Measurements from ENCODE around the gene DMD.

The DMD gene

GRCh38 chrX:32798990-32799389 is 412.4 kb downstream of the DMD start:
- Histone ChIP-seq H3K9me2 (replicated peaks; ENCODE audit: insufficient read depth, low read length) (no peaks in the 10 kb centered on the region), H3K4me3 (ENCODE audit: low read length) (no peak overlapping the region), H3K9ac (ENCODE audit: low read length) (no peak overlapping the region), H3F3A (ENCODE audit: insufficient read depth, low read length) (no peaks in the 10 kb centered on the region), H3K4me2 (ENCODE audit: low read depth, low read length) (no peak overlapping the region), H3K27ac (ENCODE audit: low read length) (no peak overlapping the region), H3K36me3 (replicated peaks; ENCODE audit: insufficient read depth, low read length) (no peaks in the 10 kb centered on the region), H3K79me2 (ENCODE audit: low read length) (no peaks in the 10 kb centered on the region), H3K4me1 (ENCODE audit: low read length) (no peaks in the 10 kb centered on the region), H4K20me1 (ENCODE audit: insufficient read depth, low read length) (no peaks in the 10 kb centered on the region), H3K27me3 (replicated peaks; ENCODE audit: insufficient read depth, low read length) (no peaks in the 10 kb centered on the region), H3K9me3 (replicated peaks; ENCODE audit: insufficient read depth, low read length) (no peaks in the 10 kb centered on the region), H2AFZ (ENCODE audit: low read length) (no peak overlapping the region)
- no peak for TF ChIP-seq EZH2phosphoT487 (IDR thresholded peaks at IDR 0.05; ENCODE audit: low read length)
- no peak for TF ChIP-seq CTCF (IDR thresholded peaks at IDR 0.05; ENCODE audit: low read length)
- TF ChIP-seq EZH2 (optimal IDR thresholded peaks at IDR 0.05; ENCODE audit: low read depth, low read length): no peak
- DNase-seq: no peak

- Histone ChIP-seq H3K79me2 (ENCODE audit: low read length) (no peaks in the 10 kb centered on the region), H3K9me3 (replicated peaks; ENCODE audit: insufficient read depth, low read length) (no peaks in the 10 kb centered on the region), H3K36me3 (replicated peaks; ENCODE audit: insufficient read depth, low read length) (no peaks in the 10 kb centered on the region), H3K27me3 (replicated peaks; ENCODE audit: insufficient read depth, low read length) (no peaks in the 10 kb centered on the region), H3K27ac (ENCODE audit: low read length) (no peak overlapping the region), H3K9me2 (replicated peaks; ENCODE audit: insufficient read depth, low read length) (no peaks in the 10 kb centered on the region), H3K4me1 (ENCODE audit: low read length) (no peaks in the 10 kb centered on the region), H4K20me1 (ENCODE audit: insufficient read depth, low read length) (no peaks in the 10 kb centered on the region), H3K9ac (ENCODE audit: low read length) (no peak overlapping the region), H2AFZ (ENCODE audit: low read length) (no peak overlapping the region), H3F3A (ENCODE audit: insufficient read depth, low read length) (no peaks in the 10 kb centered on the region), H3K4me2 (ENCODE audit: low read depth, low read length) (no peak overlapping the region), H3K4me3 (ENCODE audit: low read length) (no peak overlapping the region)
- DNase-seq: no peak
- TF ChIP-seq EZH2 (optimal IDR thresholded peaks at IDR 0.05; ENCODE audit: low read depth, low read length) (no peak), CTCF (IDR thresholded peaks at IDR 0.05; ENCODE audit: low read length) (no peak), EZH2phosphoT487 (IDR thresholded peaks at IDR 0.05; ENCODE audit: low read length) (no peak)
Measured at GRCh38 chrX:32788936-32789335, 422.4 kb downstream of the DMD start.

DNA sequence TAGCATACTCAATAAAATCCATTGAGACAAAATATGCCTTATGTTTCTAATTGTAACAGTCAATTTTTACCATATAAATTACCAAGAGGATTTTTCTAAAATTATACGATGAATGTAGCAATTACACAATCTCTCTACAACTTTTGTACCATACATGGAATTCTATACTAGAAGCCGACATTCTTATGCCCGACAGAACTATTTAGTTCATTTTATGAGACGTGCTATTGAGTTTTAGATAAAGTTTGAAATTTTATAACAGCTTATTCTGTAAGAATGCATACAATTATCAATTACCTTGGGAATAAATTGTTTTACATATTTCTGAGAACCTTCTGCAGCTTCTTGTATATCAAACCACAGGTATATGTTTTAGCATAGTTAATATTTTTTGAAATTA is 431.2 kb downstream of the DMD start:
- no peaks in the 10 kb centered on the region for H3K36me3 ChIP-seq (replicated peaks; ENCODE audit: insufficient read depth, low read length)

More for the DNA sequence above, 431.2 kb downstream of the DMD start:
- Histone ChIP-seq H3K9me3 (replicated peaks; ENCODE audit: insufficient read depth, low read length) (no peaks in the 10 kb centered on the region), H3K9me2 (replicated peaks; ENCODE audit: insufficient read depth, low read length) (no peaks in the 10 kb centered on the region), H3K27me3 (replicated peaks; ENCODE audit: insufficient read depth, low read length) (no peaks in the 10 kb centered on the region), H3K4me1 (ENCODE audit: low read length) (no peaks in the 10 kb centered on the region), H3K9ac (ENCODE audit: low read length) (no peak overlapping the region), H3K4me3 (ENCODE audit: low read length) (no peak overlapping the region), H4K20me1 (ENCODE audit: insufficient read depth, low read length) (no peaks in the 10 kb centered on the region), H2AFZ (ENCODE audit: low read length) (no peak overlapping the region), H3K27ac (ENCODE audit: low read length) (no peak overlapping the region), H3K79me2 (ENCODE audit: low read length) (no peaks in the 10 kb centered on the region), H3F3A (ENCODE audit: insufficient read depth, low read length) (no peaks in the 10 kb centered on the region), H3K4me2 (ENCODE audit: low read depth, low read length) (no peak overlapping the region)
- no peak for DNase-seq
- TF ChIP-seq CTCF (IDR thresholded peaks at IDR 0.05; ENCODE audit: low read length) (no peak), EZH2phosphoT487 (IDR thresholded peaks at IDR 0.05; ENCODE audit: low read length) (no peak), EZH2 (optimal IDR thresholded peaks at IDR 0.05; ENCODE audit: low read depth, low read length) (no peak)

Data from MM.1S (cell line).